Umbilical cord (tissue), 2 donors: ENCODE measurements around the gene CMBL. TPM values are rescaled to one million over a fixed set of nuclear protein-coding genes. Genes with fewer than 3 reads are reported as not detected.
"Not testable (repeated sequence)": the region's sequence is repeated elsewhere in the genome, so short reads cannot be mapped to it uniquely, and the experiment has no call there.

Source experiments
- DNase-seq: peaks from one replicate; pipeline ENCODE4 v3.0.0-alpha.2; 2015; ENCODE audit warnings: low spot score
- total RNA-seq: library from RNA; depleted of rRNA; stranded (reverse); fragments of >200 nt; gene quantifications from one replicate; pipeline ENCODE4 v1.2.3, GENCODE V29; 2014; ENCODE audit warnings: low replicate concordance; ENCODE audit not compliant: insufficient read depth

Gene CMBL
- total RNA-seq = 3.9 TPM

- DNase-seq = peak; percentile 79
Measured at GRCh38 chr5:10307206-10308148, at the start of gene CMBL. CMBL (minus strand) TSS chr5:10307902; CDS start chr5:10290762, 17,140 bp downstream.

GRCh38 chr5:10355071-10355889, 47.6 kb upstream of the CMBL start:
- peak; percentile 42 for DNase-seq

GRCh38 chr5:10354048-10354872, 46.6 kb upstream of the CMBL start:
- DNase-seq = peak; percentile 59

- peak; percentile 93 for DNase-seq
Measured at GRCh38 chr5:10353241-10354047, 45.7 kb upstream of the CMBL start, which contains the start of gene MARCHF6. MARCHF6 (plus strand) TSS chr5:10353695; CDS start chr5:10353899, 204 bp downstream.

- DNase-seq = no peak
Measured at GRCh38 chr5:10352430-10353240, 44.9 kb upstream of the CMBL start.

GRCh38 chr5:10351919-10352318, 44.2 kb upstream of the CMBL start:
- no peak for DNase-seq

GRCh38 chr5:10351199-10351905, 43.6 kb upstream of the CMBL start:
- DNase-seq = no peak

- no peak for DNase-seq
Measured at GRCh38 chr5:10348258-10348657, 40.6 kb upstream of the CMBL start.

- not testable (repeated sequence) for DNase-seq
Measured at GRCh38 chr5:10344461-10345106, 36.9 kb upstream of the CMBL start.

GRCh38 chr5:10343486-10343885, 35.8 kb upstream of the CMBL start:
- no peak for DNase-seq

- DNase-seq = no peak
Measured at GRCh38 chr5:10339958-10340357, 32.3 kb upstream of the CMBL start.

- no peak for DNase-seq
Measured at GRCh38 chr5:10339058-10339811, 31.5 kb upstream of the CMBL start.

- no peak for DNase-seq
Measured at GRCh38 chr5:10338686-10339057, 31.0 kb upstream of the CMBL start.

- DNase-seq = no peak
Measured at GRCh38 chr5:10337986-10338385, 30.3 kb upstream of the CMBL start.

- DNase-seq = no peak
Measured at GRCh38 chr5:10337107-10337506, 29.4 kb upstream of the CMBL start.

- no peak for DNase-seq
Measured at GRCh38 chr5:10335711-10336470, 28.2 kb upstream of the CMBL start.

- DNase-seq = no peak
Measured at GRCh38 chr5:10334831-10335230, 27.1 kb upstream of the CMBL start.
